GM12865 (cell line): Measurements from ENCODE around the gene TRAFD1.

Experiments used
- DNase-seq: peaks from one replicate; pipeline ENCODE4 v3.0.0; 2010; ENCODE audit warnings: low read depth
- H3K4me3 ChIP-seq: 2 replicates; pipeline ENCODE4 v1.5.1; 2011; ENCODE audit warnings: mild to moderate bottlenecking, low read depth, low read length, control low read depth
- TF ChIP-seq, protein P1 (sequence below): IDR thresholded peaks from 2 replicates; pipeline ENCODE4 v1.5.1; 2011; ENCODE audit warnings: low read length, control low read depth, low read depth, inconsistent platforms; ENCODE audit not compliant: insufficient read depth; ENCODE audit errors: missing control alignments

Gene TRAFD1

DNA sequence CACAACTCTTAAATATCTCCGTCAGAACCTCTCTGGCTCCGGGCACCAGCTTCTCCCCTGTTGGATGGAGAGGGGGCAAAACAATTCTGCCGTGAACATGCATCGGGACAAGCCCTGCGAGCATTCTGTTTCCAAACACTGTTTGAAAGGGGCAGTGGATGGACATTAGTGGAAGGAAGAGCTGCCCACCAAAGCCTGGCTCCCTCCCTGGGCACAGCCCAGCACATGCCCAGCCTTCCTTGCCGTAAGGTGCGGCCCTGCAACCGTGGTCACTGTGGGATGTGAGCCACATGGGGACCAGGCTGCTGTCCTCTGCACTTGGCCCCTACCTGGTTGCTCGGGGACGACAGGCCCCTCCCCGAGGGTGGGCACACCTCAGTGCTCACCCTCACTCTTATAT lies 54.0 kb downstream of the TRAFD1 start:
- H3K4me3 ChIP-seq: no peak overlapping the region
- DNase-seq: no peak
- TF ChIP-seq, protein P1, sequence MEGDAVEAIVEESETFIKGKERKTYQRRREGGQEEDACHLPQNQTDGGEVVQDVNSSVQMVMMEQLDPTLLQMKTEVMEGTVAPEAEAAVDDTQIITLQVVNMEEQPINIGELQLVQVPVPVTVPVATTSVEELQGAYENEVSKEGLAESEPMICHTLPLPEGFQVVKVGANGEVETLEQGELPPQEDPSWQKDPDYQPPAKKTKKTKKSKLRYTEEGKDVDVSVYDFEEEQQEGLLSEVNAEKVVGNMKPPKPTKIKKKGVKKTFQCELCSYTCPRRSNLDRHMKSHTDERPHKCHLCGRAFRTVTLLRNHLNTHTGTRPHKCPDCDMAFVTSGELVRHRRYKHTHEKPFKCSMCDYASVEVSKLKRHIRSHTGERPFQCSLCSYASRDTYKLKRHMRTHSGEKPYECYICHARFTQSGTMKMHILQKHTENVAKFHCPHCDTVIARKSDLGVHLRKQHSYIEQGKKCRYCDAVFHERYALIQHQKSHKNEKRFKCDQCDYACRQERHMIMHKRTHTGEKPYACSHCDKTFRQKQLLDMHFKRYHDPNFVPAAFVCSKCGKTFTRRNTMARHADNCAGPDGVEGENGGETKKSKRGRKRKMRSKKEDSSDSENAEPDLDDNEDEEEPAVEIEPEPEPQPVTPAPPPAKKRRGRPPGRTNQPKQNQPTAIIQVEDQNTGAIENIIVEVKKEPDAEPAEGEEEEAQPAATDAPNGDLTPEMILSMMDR: no peak

DNA sequence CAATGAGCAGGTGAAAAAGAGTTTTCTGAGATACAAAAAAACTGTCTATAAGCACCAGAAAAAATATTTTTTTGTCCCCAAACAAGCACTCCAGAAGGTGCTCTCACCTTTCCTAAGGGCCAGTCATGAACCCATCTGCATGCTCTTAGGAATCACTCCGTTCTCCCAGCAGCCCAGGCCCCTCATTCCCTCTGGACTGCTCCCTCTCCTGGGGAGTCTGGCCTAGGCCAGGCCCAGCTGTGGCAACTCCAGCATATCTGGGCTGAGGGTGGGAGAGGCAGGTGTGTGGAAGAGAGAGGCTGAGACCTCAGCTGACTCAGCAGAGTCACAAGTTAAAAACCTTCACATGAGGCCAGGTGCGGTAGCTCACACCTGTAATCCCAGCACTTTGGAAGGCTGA lies 54.6 kb downstream of the TRAFD1 start:
- TF ChIP-seq, protein P1: no peak
- DNase-seq: no peak
- no peak overlapping the region for H3K4me3 ChIP-seq

DNA sequence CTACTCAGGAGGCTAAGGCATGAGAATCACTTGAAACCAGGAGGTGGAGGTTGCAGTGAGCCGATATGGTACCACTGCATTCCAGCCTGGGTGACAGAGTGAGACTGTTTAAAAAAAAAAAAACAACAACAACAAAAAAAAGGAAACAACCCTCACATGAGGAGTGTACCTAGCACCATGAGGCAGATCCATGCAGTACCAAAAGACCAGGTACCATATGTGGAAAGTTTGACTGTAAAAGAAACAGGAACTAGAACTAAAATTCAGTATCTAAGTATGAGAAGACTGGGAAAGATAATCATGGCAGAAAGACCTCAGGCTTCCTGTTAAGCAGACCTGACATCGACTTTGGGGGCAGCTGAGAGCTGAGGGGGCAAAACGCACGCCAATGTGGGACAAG lies 55.1 kb downstream of the TRAFD1 start:
- no peak overlapping the region for H3K4me3 ChIP-seq
- DNase-seq: no peak
- TF ChIP-seq, protein P1: no peak

DNA sequence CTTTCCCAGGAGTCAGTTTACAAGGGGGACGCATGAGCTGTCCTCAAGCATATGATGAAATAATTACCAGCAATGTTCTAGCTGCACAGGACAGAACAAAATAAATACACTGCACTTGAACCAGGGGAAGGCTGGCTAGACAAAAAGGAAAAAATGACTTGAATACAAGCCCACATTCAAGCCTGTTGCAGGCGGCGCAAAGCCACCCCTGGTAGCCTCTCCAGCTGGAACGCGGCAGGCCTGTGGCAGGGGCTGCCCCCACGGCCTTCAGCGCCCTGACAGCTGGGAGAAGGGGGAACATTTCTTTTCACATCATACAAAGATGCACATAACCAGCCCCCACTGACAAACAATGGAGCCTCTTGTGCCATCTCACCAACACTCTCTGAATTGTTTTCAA lies 57.1 kb downstream of the TRAFD1 start:
- DNase-seq: peak; percentile 44
- TF ChIP-seq, protein P1: no peak

DNA sequence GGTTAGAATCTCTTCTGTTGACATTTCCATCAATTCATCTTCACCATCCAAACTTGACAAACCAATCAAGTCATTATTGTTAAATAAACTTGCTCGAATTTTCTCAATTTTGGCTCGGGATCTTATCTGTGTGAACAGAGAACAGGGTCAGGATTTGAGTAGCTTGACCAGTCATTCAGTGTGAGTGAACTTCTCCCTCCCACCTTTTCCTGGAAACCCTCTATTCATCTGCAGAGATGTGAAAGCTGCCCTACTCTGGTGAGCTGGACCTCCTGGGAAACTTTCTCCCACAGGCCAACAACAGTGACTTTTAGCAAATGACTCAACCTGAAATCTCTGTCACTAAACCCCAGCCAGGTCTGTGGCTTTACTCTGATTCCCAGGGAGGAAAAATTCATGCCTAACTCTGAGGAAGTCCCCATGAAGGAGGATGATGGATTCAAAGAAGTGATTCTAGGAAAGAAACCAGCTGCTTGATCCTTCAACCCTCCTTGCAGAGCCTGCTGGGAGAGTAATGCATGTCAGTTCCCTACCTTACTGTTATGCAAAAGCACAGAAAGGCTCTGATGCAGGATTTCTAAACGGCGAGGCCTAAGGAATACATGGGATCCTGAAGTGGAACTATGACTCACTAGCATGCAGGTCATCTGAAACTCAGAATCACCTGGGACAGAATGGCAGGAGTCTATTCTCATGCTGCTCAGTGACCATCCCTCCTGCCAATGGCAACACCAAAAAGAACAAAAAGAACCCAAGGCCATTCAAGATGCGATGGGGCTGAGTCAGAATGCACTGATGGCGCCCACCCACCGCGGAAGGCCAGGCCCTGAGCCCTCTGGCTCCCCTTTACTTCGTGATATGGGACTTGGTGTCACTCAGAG lies 58.0 kb downstream of the TRAFD1 start:
- DNase-seq: peak; percentile 71
- TF ChIP-seq, protein P1: no peak
- no peak overlapping the region for H3K4me3 ChIP-seq

More for the DNA sequence above, 57.1 kb downstream of the TRAFD1 start:
- H3K4me3 ChIP-seq: no peak overlapping the region

DNA sequence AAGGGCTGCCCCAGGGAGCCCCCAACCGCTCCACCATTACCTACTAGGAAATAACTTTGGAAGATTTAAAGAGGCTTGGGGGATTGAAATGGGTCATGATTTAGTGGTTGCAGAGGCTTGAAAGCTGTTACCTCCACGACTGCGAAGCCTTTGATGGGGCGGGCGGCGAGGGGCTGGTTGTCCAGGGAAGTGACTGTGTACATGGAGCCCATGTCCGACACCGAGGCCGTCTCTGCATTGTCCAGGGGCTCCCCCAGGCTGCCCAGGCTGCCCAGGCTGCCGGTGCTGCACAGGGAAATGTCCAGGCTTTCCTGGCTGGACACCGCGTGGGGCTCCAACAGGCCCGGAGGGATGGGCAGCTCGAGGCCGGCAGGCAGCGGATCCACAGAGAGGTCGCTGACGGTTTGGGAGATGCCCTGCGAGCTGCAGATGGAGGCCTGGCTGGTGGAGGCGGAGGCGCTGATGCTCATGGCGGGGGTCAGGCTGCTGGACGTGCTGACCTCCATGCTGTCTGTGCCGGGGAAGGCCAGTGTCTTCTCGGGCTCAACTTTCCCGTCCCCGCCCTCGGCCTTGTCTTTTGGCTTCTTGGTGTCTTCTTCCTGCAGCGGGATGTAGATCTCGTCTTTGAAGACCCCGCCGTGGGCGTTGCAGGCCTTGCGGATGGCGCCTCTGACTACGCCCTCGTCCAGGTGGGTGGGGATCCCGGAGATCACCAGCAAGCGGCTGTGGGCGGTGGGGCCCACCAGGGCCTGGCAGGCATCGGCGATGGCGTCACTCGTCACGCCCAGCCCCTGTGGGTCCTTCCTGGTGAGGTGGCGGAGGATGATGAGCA lies 58.9 kb downstream of the TRAFD1 start:
- TF ChIP-seq, protein P1: no peak
- H3K4me3 ChIP-seq: no peak overlapping the region
- DNase-seq: no peak
